LNCaP clone FGC (cell line): Measurements from ENCODE around the gene ADGRG2.
A peak's percentile ranks its signal among the peaks of the same experiment; 100 is the strongest.

Source experiments
- DNase-seq: peaks from one replicate; pipeline ENCODE4 v3.0.0-alpha.2; 2011; ENCODE audit warnings: low read depth
- H3K4me3 ChIP-seq: 2 replicates; pipeline ENCODE4 v1.5.1; 2011; ENCODE audit warnings: mild to moderate bottlenecking, low read depth, low read length, control low read depth
- TF ChIP-seq, protein P1 (sequence below): IDR thresholded peaks from 2 replicates; pipeline ENCODE4 v1.5.1; 2012; ENCODE audit warnings: mild to moderate bottlenecking; ENCODE audit not compliant: control insufficient read depth, insufficient read depth; ENCODE audit errors: extremely low read depth

The ADGRG2 gene

DNA sequence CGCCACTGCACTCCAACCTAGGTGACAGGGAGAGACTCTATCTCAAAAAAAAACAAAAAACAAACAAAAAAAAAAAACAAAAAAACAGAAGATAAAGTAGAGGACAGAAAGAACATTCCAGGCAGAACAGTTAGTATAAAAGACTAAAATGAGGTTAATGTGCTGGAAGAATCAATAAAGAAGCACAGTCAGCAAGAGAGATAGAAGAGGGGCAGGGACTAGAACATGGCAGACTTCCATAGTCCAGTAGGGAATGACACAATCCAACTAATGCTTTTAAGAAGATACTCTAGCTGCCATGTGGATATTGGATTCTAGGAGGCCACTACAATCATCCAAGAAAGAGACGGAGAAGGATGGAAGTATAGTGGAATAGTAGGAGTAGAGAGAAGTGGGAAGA is 11.6 kb downstream of the ADGRG2 start:
- TF ChIP-seq, protein P1, sequence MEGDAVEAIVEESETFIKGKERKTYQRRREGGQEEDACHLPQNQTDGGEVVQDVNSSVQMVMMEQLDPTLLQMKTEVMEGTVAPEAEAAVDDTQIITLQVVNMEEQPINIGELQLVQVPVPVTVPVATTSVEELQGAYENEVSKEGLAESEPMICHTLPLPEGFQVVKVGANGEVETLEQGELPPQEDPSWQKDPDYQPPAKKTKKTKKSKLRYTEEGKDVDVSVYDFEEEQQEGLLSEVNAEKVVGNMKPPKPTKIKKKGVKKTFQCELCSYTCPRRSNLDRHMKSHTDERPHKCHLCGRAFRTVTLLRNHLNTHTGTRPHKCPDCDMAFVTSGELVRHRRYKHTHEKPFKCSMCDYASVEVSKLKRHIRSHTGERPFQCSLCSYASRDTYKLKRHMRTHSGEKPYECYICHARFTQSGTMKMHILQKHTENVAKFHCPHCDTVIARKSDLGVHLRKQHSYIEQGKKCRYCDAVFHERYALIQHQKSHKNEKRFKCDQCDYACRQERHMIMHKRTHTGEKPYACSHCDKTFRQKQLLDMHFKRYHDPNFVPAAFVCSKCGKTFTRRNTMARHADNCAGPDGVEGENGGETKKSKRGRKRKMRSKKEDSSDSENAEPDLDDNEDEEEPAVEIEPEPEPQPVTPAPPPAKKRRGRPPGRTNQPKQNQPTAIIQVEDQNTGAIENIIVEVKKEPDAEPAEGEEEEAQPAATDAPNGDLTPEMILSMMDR, result no peak
- no peak for DNase-seq
- H3K4me3 ChIP-seq, result no peak overlapping the region

DNA sequence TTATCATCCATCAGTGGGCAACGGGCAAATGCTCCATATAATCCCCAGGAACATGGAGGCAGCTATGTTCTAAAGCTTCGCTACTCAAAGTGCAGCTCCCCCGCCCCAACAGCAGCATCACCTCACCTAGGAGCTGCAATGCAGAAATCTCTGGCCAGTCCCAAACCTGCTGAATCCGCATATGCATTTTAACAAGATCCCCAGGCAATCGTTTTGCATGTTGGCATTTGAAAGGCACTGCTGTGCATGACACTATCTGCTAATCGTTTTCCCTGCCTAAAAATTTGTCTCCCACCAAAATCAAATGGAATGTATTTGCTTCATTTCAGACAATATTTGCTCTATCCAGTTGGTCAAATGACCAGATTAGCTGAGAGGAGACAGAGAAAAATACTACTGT is 15.2 kb downstream of the ADGRG2 start:
- DNase-seq, result no peak
- no peak overlapping the region for H3K4me3 ChIP-seq
- TF ChIP-seq, protein P1, result no peak

DNA sequence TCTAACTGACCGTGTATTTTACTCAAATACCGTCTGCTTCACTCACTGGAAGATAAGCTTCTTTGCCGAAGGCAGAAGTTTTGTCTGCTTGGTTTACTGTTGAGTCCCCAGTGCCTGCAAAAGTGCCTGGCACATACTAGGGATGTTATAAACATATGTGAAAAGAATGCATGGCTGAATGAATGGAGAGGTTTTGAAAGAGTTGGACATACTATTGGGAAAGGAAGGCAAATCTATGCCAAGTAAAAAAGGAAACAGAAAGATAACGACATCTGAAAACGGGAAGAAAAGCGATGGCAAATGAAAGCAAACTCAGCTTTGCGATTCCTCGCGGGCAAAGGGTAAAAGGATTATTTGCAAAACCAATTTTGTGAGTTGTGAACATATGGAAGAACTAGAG is 21.7 kb downstream of the ADGRG2 start:
- TF ChIP-seq, protein P1, result no peak
- DNase-seq, result no peak
- no peak overlapping the region for H3K4me3 ChIP-seq

DNA sequence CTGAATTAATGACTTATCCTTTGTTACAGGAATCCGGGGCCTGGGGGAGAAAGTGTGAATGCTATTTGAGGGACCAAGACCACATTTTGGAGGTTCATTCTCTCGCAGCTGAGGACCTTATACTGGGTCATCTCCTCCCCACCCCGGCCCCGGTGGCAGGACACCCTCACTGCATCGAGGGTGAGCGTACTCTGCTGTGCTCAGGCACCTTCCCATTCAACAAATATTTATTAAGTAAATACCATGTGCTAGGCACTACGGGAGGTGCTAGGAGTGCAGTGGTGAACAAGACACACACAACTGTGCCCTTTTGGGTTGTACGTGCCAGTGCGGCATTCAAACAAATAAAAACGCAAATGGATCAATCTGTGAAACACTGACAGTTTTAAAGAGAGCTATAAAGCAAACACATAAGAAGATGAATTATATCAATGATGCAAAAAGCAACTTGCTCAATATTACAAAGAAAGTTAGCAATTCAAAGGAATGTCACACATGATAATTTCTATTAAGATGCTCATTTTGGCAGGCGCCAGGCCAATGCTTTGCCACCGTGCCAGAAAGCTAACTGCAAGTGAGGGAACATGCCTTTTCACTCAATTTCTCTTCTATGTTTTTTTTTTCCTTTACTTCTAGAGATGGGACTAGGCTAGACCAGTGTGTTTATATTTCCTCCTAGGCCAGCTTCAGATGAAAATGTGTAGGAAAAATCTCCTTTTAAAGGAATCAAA is 24.6 kb downstream of the ADGRG2 start:
- peak; percentile 7 for DNase-seq
- TF ChIP-seq, protein P1, result no peak
- no peak overlapping the region for H3K4me3 ChIP-seq

DNA sequence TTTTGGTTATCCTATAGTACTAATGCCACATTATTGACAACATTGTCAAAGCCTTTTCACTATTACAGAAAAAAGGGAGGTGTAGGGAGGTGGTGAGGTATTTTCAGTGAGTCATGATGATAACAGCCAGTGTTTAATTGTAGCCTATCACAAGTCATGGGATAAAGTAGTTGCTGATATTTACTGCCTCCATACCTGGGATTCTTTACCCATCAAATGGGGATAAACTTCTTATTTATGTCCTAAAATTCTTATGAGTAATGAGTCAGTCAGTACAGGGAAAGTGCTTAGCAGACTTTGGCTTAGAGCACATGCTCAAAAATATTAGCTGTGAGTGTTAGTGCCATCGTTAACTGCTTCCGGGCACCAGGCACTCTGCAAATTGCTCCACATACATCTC is 25.7 kb downstream of the ADGRG2 start:
- TF ChIP-seq, protein P1, result no peak
- no peak for DNase-seq

DNA sequence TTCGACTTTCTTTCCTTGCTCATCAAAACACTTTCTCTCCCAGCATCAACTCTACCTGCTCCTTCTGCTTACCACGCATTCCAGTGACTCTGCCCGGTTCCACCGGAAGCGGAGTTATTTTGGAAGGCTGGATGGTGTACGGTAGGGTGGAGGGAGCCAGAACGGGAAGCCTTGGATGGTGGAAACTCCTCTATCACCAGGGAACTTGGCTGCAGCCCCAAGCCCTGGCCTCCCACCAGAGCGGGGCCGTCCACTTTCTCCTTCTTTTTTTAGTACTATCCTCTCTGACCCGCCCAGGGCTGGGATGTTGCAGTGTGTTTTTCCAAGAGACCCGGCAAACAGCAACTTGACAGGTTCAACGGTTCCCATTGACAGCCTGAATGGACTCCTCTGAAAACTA is 27.6 kb downstream of the ADGRG2 start:
- no peak overlapping the region for H3K4me3 ChIP-seq
- DNase-seq, result no peak
- TF ChIP-seq, protein P1, result no peak

More for the DNA sequence above, 25.7 kb downstream of the ADGRG2 start:
- no peak overlapping the region for H3K4me3 ChIP-seq

DNA sequence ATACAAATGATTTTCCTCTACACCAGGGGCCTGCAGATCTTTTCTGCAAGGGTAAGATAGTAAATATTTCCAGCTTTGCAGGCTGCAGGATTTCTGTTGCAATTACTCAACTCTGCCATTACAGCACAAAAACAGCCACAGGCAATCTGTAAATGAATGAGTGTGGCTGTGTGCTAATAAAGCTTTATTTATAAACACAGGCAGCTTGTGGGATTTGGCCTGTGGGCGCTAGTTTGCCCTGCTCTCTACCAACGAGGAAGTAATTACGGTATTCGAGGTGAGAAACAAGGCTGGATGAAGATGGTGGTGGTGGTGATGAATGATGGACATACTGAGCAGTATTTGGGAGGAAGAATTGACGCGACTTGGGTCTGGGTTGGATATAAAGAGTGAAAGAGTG is 30.7 kb downstream of the ADGRG2 start:
- no peak for DNase-seq
- TF ChIP-seq, protein P1, result no peak
- no peak overlapping the region for H3K4me3 ChIP-seq
